HG03175 (cell line): ENCODE results near the gene TAS2R4.
"Not testable (repeated sequence)": the region's sequence is repeated elsewhere in the genome, so short reads cannot be mapped to it uniquely, and the experiment has no call there.

ENCODE experiments used
- ATAC-seq: cut with Tn5 transposase; IDR thresholded peaks from one replicate; pipeline ENCODE4 v1.9.1; 2021; ENCODE audit warnings: mild to moderate bottlenecking, moderate library complexity; ENCODE audit not compliant: unreplicated experiment

Gene TAS2R4, protein sequence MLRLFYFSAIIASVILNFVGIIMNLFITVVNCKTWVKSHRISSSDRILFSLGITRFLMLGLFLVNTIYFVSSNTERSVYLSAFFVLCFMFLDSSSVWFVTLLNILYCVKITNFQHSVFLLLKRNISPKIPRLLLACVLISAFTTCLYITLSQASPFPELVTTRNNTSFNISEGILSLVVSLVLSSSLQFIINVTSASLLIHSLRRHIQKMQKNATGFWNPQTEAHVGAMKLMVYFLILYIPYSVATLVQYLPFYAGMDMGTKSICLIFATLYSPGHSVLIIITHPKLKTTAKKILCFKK

DNA sequence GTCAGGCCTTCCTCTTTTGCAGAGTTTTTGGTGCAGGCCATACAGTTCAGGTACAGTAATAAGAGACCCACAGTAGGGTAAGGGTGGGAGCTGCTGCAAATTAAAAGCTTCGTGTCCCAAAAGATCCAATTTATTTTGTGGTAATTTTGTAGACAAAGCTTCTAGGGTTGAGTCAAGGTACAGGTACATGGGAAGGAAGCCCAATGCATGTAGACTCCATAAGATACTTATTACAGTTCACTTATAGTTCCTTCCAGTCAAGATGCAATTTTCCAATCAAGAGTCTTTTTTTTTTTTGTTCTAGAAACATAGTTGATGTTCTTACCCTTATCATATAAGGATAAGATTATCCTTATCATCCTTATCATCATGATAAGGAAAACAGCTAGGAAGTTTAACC is at the start of gene TAS2R4:
Gene TAS2R4, plus strand, starts transcription at position 301 of the 400 bp plus-strand sequence. CDS start 1,815 bp downstream, outside the sequence.
- no peak for ATAC-seq

DNA sequence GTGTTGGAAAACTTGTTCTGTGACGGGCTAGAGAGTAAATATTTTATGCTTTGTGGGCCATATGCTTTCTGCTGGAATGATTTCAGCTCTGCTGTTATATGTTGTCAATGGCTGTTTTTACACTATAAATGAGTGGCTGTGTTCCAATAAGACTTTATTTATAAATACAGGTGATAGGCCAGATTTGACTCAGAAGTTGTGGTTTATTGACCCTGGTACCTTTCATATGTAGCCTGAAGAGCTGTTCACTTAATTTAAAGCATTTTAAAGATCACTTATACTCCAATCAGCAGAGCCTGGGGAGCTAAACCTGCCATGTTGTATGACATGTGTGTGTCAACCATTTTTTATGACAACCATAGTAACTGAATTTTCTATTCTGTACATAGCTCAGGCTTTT is 47.5 kb upstream of the TAS2R4 start:
- no peak for ATAC-seq

DNA sequence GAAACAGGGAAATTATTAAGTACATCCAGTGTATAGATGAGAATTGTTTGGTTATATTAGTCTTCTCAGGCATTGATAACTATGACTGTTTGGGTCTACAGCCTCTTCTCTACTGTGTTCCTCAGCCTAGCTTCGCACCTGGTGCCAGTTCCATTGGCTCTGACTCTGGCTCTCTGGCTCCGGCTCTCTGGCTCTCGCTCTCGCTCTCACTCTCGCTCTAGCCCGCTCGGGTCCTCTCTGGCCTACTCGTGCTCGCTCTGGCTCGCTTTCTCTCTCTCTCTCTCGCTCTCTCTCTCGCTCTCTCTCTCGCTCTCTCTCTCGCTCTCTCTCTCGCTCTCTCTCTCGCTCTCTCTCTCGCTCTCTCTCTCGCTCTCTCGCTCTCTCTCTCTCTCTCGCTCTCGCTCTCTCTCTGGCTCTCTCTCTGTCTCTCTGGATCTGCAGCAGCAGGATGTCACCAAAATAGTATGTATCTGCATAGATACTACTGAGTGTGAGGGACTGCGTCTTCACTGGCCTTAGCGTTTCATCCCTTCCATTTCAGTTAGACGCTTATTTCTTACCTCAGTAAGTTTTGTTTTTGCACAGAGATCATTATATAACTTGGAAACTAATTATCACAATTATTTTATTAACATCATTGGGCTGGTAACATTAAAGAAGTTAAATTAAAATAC is 44.9 kb upstream of the TAS2R4 start:
- no peak for ATAC-seq

DNA sequence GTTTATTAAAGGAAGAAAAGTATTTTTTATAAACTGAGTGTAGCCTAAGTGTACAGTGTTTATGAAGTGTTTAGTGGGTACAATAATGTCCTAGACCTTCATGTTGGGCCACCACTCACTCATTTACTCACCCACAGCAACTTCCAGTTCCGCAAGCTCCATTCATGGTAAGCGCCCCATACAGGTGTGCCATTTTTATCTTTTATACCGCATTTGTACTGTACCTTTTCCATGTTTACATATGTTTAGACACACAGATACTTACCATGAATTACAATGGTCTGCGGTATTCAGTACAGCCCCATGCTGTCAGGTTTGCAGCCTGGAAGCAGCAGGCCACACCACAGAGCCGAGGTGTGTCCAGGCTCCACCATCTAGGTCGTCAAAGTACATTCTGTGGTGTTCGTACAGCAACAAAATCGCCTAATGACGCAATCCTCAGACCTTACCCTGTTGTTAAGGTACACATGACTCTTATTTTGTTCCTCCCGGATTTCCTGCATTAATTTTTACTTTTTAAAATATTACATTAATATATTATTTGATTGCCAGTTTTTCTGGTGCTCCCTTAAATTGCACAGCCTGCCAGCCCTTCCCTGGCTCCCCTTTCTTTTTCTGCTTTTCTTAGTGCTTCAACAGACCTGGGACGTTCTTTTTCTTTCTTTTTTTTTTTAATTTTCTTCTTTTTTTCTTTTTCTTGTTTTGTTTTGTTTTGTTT is 39.2 kb upstream of the TAS2R4 start:
- ATAC-seq, result no peak

DNA sequence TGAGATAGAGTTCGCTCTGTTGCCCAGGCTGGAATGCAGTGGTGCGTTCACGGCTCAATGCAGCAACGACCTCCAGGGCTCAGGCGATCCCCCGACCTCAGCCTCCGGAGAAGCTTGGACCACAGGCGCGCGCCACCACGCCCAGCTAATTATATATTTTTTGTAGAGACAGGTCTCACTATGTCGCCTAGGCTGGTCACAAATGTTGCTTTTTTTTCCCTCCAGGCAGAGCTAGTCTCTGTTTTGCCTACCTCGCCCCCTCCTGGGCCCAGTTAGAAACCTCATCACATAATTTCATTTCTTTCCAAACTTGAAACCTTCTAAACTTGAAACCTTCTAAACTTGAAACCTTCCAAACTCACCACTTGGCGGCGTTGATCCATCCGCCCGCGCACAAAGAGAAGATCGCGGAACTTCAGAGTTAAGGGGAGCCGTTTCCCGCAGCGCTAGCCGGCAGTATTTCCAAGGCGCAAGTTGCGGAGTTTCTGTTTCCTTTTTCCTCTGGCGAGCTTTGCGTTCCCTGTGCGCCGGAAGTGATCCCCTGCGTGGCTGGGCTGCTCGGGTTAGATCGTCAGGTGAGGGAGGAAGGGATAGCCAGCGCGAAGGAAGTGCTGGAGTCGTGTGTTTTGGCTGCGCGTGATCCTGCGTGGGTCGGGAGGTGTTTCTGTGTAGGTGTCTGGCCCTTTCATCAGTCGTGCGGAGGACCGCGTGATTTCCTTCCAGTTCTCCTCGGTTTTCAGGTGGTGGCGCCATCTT is 38.5 kb upstream of the TAS2R4 start, which contains the start of gene SSBP1:
Gene SSBP1, plus strand, starts transcription at position 523 of the 756 bp plus-strand sequence. CDS start 809 bp downstream, outside the sequence.
- peak; percentile 89 for ATAC-seq

DNA sequence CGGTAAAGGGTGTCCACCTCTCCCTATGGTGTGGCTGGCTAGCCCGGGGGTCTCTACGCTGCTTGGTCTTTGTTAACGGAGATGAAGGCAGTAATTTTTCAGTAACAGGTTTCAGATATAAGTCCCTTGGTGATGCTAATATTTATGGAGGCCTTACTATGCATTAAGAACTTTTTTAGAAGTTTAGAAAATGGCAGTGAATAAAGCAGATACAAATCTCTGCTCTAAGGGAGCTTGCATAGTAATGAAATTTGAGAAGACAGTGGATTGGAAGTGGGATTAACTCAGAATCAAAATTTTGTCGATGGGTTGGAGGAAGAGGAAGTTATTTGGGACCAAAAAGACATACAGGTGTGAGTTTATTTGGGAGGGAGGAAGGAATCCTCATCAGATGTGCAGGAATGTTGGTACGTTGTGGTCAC is 37.9 kb upstream of the TAS2R4 start:
- ATAC-seq, result no peak

DNA sequence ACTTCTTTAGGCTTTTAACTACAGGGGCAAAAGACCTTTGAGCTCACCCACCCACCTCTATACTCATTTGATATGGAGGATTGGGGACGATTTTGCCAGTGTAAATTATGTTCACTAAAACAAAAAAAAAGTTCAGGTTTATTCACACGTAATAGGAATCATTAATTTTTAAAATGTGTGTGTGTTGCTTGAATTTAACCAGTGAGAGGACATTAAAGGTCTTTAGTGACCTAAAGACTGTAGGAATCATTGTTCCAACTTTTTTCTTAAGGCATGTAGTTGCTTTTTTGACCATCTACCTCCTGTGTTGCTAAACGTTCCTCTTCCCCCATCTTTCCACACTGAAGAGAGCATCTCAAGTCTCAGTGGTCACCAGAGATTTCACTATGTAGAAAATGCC is 37.2 kb upstream of the TAS2R4 start:
- no peak for ATAC-seq

DNA sequence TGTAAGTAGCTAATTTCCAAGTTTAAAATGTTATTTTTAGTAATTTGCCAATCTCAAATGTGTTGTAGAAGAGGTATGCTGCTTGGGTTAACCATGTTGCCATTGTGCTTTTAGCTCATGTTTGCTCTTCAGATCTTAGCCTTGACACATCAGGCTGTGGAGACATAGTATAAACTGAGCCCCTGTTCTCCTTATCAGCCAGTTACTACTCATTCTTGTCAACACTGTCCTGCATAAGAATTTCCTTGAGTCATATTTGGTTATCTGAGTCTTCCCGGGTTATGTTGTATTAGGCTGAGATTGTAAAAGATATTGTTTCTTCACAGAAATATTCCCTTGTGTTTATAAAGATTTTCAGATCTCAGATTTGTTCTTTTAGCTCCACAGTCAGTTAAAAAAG is 34.2 kb upstream of the TAS2R4 start:
- ATAC-seq, result no peak

DNA sequence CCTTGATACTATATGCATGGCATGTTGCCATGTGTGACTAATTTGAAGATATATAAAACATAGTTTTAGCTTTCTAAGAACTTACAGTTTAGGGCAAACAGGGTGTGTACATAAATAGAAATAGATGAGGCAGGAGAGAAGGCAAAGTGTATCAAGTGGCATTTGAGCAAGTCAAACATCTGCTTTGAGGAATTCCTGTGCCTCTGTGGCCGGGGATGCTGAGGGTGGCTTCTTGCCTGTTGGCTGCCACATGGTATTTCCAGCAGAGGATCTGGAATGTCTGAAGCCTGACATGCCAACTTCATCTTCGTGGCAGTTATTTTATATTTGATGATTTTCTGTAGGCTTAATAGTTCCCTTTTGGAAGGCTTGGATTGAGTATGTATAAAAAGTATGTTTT is 32.3 kb upstream of the TAS2R4 start:
- ATAC-seq, result no peak

DNA sequence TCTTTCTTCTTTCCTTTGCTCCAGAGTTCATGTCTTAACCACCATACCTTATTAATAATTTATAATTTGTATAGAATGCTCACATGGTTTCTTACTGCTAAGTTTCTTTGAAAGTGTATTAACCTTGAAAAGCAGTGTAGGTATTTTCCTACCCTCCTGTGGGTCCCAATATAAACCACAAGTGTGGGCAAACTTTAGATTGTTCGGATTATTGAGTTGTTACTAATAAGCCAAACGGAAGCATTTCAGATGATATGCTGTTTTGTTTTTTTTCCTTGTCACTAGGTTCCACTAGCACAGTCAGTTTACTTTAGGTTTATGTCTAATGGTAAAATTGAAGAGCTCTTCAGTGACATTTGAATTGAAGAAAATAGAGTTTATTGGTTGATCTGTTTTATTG is 28.1 kb upstream of the TAS2R4 start:
- ATAC-seq, result no peak

DNA sequence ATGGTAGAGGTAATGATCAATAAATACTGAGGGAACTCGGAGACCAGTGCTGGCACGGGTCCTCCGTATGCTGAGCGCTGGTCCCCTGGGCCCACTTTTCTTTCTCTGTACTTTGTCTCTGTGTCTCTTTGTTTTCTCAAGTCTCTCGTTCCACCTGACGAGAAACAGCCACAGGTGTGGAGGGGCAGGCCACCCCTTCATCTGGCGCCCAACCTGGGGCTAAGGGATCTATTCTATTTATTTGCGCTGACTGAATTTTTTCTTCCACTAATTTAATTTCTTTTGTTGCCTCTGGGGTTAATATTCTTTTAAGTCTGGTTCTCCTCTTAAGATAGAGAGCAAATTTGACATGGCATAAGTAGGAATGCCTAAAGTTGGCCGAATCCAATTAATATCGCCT is 24.6 kb upstream of the TAS2R4 start:
- ATAC-seq, result not testable (repeated sequence)

DNA sequence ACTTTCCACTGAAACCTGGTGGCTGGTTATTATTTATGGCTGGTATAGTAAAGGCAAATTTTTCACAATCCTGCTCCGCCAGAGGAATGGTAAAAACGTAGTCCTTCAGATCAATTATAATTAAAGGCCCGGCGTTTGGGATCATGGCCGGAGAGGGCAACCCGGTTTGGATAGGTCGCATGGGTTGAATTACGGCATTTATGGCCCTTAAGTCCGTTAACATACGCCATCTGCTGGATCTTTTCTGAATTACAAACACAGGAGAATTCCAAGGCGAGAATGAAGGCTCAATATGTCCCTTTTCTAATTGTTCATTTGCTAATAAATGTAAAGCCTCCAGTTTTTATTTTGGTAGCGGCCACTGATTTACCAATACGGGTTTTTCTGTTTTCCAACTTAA is 23.8 kb upstream of the TAS2R4 start:
- ATAC-seq, result no peak

DNA sequence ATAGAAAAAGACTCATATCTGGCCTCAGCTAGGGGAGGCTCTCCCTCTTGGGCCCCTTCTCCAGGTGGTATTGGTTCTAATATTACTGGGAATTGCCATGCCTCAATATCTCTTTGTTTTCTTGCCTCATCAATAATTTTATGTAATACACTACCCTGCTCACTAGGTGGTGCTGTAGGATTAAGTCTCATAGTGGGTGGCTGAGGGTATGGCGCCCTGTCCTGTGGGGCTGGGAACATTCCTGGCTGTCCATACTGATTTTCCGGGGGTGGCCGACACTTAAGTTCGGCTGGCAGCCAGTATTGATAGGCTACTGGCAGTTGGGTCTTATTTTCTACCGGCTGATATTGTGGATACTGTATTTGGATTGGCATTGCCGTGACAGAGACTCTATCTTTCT is 21.5 kb upstream of the TAS2R4 start:
- no peak for ATAC-seq

DNA sequence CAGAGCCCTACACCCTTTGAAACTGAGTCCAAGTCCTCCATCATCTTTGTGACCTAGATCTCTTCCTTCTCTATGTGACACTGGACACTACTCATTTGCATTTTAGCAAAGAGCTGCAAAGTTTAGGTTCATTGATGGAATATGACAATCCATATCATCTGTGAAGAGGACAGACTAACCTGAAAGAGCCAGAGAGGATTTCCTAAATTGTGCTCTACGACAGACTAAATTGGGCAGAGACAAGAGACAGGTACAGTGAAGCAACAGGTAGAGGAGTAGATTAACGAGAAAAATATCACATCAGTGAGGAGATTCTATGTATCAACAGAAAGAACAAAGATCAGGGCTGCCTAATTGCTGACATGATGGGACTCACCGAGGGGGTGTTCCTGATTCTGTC is 12.7 kb upstream of the TAS2R4 start, which contains the start of gene TAS2R3:
Gene TAS2R3, plus strand, starts transcription at position 301 of the 400 bp plus-strand sequence. Its CDS starts 62 bp downstream, at position 363.
- ATAC-seq, result no peak

DNA sequence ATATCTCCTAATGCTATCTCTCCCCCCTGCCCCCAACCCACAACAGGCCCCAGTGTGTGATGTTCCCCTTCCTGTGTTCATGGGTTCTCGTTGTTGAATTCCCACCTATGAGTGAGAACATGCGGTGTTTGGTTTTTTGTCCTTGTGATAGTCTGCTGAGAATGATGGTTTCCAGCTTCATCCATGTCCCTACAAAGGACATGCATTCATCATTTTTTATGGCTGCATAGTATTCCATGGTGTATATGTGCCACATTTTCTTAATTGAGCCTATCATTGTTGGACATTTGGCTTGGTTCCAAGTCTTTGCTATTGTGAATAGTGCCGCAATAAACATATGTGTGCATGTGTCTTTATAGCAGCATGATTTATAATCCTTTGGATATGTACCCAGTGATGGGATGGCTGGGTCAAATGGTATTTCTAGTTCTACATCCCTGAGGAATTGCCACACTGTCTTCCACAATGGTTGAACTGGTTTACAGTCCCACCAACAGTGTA is 6.3 kb upstream of the TAS2R4 start:
- not testable (repeated sequence) for ATAC-seq

DNA sequence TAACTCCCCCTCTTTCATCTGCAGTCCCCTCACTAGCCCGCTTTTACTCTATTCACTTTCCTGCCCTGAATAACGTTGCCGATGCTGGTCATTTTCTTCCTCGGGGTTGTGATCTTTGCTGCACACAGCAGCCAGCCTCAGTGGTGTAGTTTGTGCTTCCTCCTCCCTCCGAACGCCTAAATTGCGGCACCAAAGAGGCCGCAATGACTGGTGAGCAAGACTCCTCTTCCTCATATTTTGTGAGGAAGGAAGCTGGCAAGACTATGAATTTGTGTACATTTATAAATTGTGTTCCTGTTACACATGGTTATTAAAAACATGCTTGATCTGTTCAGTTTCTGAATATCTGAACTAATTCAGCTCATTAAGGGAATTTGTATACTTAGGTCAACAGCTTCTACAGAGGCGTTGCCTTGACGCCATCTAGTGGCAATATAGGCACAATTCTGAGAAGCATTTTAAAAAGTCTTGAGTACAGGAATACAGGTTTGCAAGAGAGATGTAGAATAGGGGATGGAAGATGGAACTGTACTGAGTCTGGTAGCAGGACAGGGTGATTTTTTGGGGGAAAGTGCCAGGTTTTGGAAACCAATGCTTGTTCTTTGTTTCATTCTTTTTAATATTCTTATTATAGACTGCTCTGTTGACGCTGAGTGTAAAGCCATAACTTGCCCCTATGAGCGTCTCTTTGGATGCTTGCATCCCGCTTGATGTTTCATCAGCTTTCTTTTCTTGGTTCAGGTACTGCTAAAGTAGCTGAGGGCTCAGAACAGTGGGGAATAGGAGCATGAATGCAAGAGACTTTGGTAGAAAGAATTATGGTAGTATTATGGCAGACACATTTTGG is 9.5 kb downstream of the TAS2R4 start:
- ATAC-seq, result peak; percentile 78

DNA sequence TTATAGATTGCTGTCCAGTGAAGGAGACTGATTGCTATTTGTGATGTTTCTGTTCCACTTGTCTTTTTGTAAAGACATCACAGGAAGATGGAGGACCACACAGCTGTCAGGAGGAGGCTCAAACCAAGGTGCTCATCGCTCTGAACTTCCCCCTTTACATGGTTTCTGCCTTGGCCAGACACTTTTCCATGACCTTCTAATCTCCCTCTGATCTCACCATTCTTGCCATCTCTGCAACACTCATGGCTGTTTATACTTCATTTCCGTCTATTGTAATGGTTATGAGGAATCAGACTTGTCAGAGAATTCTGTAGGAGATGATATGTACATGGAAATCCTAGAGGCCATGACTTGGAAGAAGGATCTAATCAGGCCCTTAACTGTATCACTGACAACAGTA is 11.8 kb downstream of the TAS2R4 start:
- no peak for ATAC-seq

DNA sequence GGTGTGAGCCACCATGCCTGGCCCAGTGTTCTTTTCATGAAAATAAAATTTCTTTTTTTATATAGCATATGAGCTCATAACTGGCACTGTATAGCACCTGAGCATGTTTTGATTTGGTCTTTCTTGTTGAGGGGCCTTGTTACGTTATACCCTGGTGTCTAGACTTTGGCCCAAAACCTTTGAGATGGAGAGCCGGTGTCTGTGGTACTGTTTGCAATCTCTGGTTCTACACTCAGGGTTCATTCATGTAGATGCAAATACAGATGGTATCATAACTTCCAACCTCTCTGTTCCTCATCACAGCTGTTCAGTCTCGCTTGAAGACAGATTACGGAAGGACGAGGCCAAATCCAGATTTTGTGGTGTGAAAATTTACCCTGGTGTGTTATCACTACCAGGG is 13.4 kb downstream of the TAS2R4 start, which contains the start of gene TAS2R5:
Gene TAS2R5, plus strand, starts transcription at position 301 of the 400 bp plus-strand sequence. CDS start 145 bp downstream, outside the sequence.
- ATAC-seq, result no peak

DNA sequence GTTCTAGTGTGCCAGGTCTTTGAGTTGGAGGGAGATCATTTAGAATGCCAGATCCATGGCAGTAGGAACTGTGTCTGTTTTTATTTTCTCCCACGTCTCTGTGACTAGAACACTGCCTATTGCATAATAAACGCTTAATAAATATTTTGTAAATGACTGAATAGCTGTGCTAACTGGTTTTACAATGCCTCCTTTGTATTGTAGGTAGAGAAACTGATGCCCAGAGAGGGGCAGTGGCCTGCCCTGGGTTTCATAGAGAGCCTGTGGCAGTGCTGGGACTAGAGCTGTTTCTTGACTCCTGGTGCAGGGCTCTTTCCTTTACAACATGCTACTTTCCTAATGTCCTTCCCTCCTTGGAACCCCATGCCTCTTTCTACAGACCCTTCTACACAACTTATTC is 16.1 kb downstream of the TAS2R4 start:
- ATAC-seq, result no peak

DNA sequence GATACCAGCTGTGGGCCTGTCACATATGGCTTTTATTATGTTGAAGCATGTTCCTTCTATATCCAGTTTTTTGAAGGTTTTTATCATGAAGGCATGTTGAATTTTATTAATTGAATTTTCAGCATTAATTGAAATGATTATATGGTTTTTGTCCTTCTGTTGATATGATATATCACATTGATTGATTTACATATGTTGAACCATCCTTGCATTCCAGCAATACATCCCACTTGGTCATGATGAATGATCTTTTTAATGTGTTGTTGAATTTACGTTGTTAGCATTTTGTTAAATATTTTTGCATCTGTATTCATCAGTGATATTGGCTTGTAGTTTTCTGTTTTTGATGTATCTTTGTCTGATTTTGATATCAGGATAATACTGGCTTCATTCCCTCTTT is 43.6 kb downstream of the TAS2R4 start:
- no peak for ATAC-seq
